Heart left ventricle (tissue), 16 donors: ENCODE measurements around the gene GNB5. TPM values are rescaled to one million over a fixed set of nuclear protein-coding genes. Genes with fewer than 3 reads are reported as not detected.

Source experiments
- ATAC-seq, 4 donors: fragments of 200-7000 bp; cut with Tn5 transposase; one replicate each; pipeline ENCODE4 v1.9.1; 2020 to 2022; ENCODE audit warnings: moderate library complexity in 4 of 4, mild to moderate bottlenecking in 3 of 4, moderate number of reproducible peaks in 1 of 4
- DNase-seq, 5 donors: peaks; one replicate each; pipeline ENCODE4 v3.0.0-alpha.2; 2020
- H3K27ac ChIP-seq, 12 donors: fragments of 200-600 bp; sonication (generic) in 4 of 12; one replicate each; pipeline versions ENCODE4 v1.5.0 to v1.8.0; 2016 to 2022; ENCODE audit warnings: mild to moderate bottlenecking in 2 of 12
- H3K27me3 ChIP-seq, 9 donors: fragments of 200-600 bp; sonication (generic) in 2 of 9; one replicate each; pipeline versions ENCODE4 v1.5.1 to v1.8.0; 2016 to 2022; ENCODE audit warnings: mild to moderate bottlenecking in 3 of 9
- H3K36me3 ChIP-seq, 9 donors: fragments of 200-600 bp; sonication (generic) in 2 of 9; one replicate each; pipeline versions ENCODE4 v1.5.0 to v1.8.0; 2018 to 2022; ENCODE audit warnings: mild to moderate bottlenecking in 2 of 9
- H3K4me1 ChIP-seq, 12 donors: fragments of 200-600 bp; sonication (generic) in 4 of 12; one replicate each; pipeline versions ENCODE4 v1.5.0 to v1.8.0; 2016 to 2022; ENCODE audit warnings: mild to moderate bottlenecking in 3 of 12
- H3K4me3 ChIP-seq, 12 donors: fragments of 200-600 bp; sonication (generic) in 4 of 12; one replicate each; pipeline versions ENCODE4 v1.5.0 to v1.8.0; 2017 to 2022; ENCODE audit warnings: mild to moderate bottlenecking in 9 of 12, moderate library complexity in 4 of 12
- H3K9me3 ChIP-seq, 12 donors: fragments of 200-600 bp; sonication (generic) in 4 of 12; one replicate each; pipeline versions ENCODE4 v1.5.0 to v1.8.0; 2016 to 2022; ENCODE audit warnings: mild to moderate bottlenecking in 1 of 12
- CTCF ChIP-seq, 12 donors: fragments of 200-600 bp; sonication (generic) in 4 of 12; IDR thresholded peaks; one replicate each; pipeline versions ENCODE4 v1.5.0 to v1.8.0; 2018 to 2022; ENCODE audit warnings: antibody characterized with exemption in 12 of 12, mild to moderate bottlenecking in 5 of 12
- POLR2A ChIP-seq, 2 donors: fragments of 450-650 bp; IDR thresholded peaks; one replicate each; pipeline ENCODE4 v1.6.1; 2017; ENCODE audit warnings: antibody characterized with exemption in 2 of 2, mild to moderate bottlenecking in 2 of 2, moderate library complexity in 2 of 2
- WGBS, 4 donors: extraction: QIAGEN DNeasy Blood & Tissue Kit in 2 of 4; methylation state at CpG; one replicate each; pipeline versions ENCODE4 v1.1.5 to v1.1.7; 2013 to 2018; 5-methylcytosine and 5-hydroxymethylcytosine counted together
- intact Hi-C, 10 donors: fragments of 100-400 bp; cut with DNase I; formaldehyde crosslinking; loops; one replicate each; pipeline versions ENCODE4 v1.11.1 to v1.14.2; 2022
- polyA plus RNA-seq, 2 donors: library from polyadenylated mRNA; stranded (reverse); fragments of 200-250 nt; gene quantifications; one replicate each; pipeline ENCODE4 v1.2.3, GENCODE V29; 2013
- total RNA-seq, 9 donors: library from RNA; depleted of rRNA in 2 of 9; stranded (reverse); fragments of >200 nt in 2 of 9; fragmentation: NEBNext Ultra II Directional in 3 of 9; extraction: Animal tissue kit (Norgen Biotek cat#: 25700) in 3 of 9; gene quantifications; one replicate each; pipeline versions ENCODE4 v1.1.0 to v1.2.4, GENCODE V29; 2016 to 2023
- donor health status: ischemic (EF 13 %, LVEDD 7.1; RV severe dilation, severe dysfunction).
- donor health status: healthy with polysubstance abuse.
- donor health status: DM: no; HTN: yes; CAD: no.
- donor health status: DM: no; HTN: no; CAD: no.
- donor health status: ischemic (EF 25% LVEDD 6.9; RV normal size, moderate dysfunction).
- donor health status: ischemic (EF 25% LVEDD 5.7; RV mildly dilated, moderate dysfunction).
- donor health status: healthy.
- donor health status: DM: yes; HTN: yes; CAD: no.
- donor health status: ischemic (EF 35%, LVEDD 5.7; RV mildly dilated, moderate dysfunction).
- donor health status: nonischemic (EF 11% LVEDD 7.7; RV severe dilation, severe dysfunction).
- donor health status: DM: yes; HTN: yes; CAD: no.
- donor health status: PGD.
- donor health status: ischemic (EF 29% LVEDD 5.4; RV normal size, mild dysfunction).
- donor health status: nonischemic (EF 23%, LVEDD 6.1; RV moderate dilation, normal function).

The GNB5 gene
- total and polyA plus RNA-seq, 11 donors = 4.2 to 12.4 (median 7.7) TPM

DNA sequence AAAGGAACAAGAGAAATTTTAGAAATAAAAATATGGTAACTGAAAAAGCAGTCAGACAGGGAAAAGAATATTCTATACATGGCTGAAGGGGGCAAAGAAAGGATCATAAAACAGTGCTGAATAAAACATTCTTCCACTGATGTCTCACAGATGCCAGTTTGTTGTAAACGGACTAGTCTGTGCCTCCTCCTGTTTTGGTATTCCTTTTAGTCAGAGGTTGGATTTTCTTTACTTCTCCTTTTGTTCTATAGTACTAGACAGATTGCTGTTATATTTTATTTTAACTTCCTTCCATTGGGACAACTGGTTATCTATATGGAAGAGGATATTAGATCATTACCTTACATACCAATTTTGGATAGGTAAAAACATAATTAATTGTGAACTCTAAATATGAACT, 16.0 kb upstream of the GNB5 start:
- Histone ChIP-seq H3K27me3 (no peaks in the 10 kb centered on the region), H3K4me1 (peaks cover 0 to 5% (median 0%) of the 10 kb centered on the region in 12 donors), H3K27ac (no peak overlapping the region), H3K36me3 (peaks cover 0 to 13% (median 0%) of the 10 kb centered on the region in 9 donors), H3K9me3 (no peaks in the 10 kb centered on the region), H3K4me3 (no peak overlapping the region)
- ATAC-seq (no peak), DNase-seq (no peak)
- WGBS, 4 donors = 71 to 83% (median 75%) methylated on average over 1 of the region's 1 CpG
- TF ChIP-seq POLR2A (IDR thresholded peaks at IDR 0.05) = no peak
- TF ChIP-seq CTCF (IDR thresholded peaks at IDR 0.05) = no peak
- intact Hi-C loops = no loop called here

GRCh38 chr15:52206446-52206845, 15.3 kb upstream of the GNB5 start:
- Histone ChIP-seq H3K9me3 (no peaks in the 10 kb centered on the region), H3K36me3 (peaks cover 0 to 13% (median 0%) of the 10 kb centered on the region in 9 donors), H3K4me1 (peaks cover 0 to 5% (median 0%) of the 10 kb centered on the region in 12 donors), H3K4me3 (no peak overlapping the region), H3K27ac (no peak overlapping the region), H3K27me3 (no peaks in the 10 kb centered on the region)
- no peak for TF ChIP-seq CTCF (IDR thresholded peaks at IDR 0.05)
- DNase-seq = no peak
- intact Hi-C loops = no loop called here
- 55 to 76% (median 65%) methylated on average over 2 of the region's 2 CpGs for WGBS, 4 donors
- peak in 1 of 4 donors; percentile 34 for ATAC-seq

- ATAC-seq = no peak
- peaks cover 0 to 5% (median 0%) of the 10 kb centered on the region in 12 donors for H3K4me1 ChIP-seq
- no peak overlapping the region for H3K27ac ChIP-seq
- DNase-seq = no peak
- H3K27me3 ChIP-seq = no peaks in the 10 kb centered on the region
- 94 to 98% (median 96%) methylated on average over 11 to 20 of the region's 20 CpGs for WGBS, 4 donors
- no peaks in the 10 kb centered on the region for H3K9me3 ChIP-seq
- no peak overlapping the region for H3K4me3 ChIP-seq
- intact Hi-C loops = no loop called here
- peaks cover 0 to 13% (median 0%) of the 10 kb centered on the region in 9 donors for H3K36me3 ChIP-seq
- TF ChIP-seq POLR2A (IDR thresholded peaks at IDR 0.05) (no peak), CTCF (IDR thresholded peaks at IDR 0.05) (no peak)
Measured at GRCh38 chr15:52204657-52205056, 13.5 kb upstream of the GNB5 start.

- intact Hi-C loops = no loop called here
- H3K36me3 ChIP-seq = peaks cover 0 to 8% (median 0%) of the 10 kb centered on the region in 9 donors
- H3K27me3 ChIP-seq = no peaks in the 10 kb centered on the region
- 68 to 76% (median 73%) methylated on average over 1 of the region's 1 CpG for WGBS, 4 donors
- DNase-seq (no peak), ATAC-seq (no peak)
- no peak overlapping the region for H3K27ac ChIP-seq
- no peak overlapping the region for H3K4me3 ChIP-seq
- no peaks in the 10 kb centered on the region for H3K4me1 ChIP-seq
- H3K9me3 ChIP-seq = no peaks in the 10 kb centered on the region
- TF ChIP-seq POLR2A (IDR thresholded peaks at IDR 0.05) (no peak), CTCF (IDR thresholded peaks at IDR 0.05) (no peak)
Measured at GRCh38 chr15:52200831-52201365, 9.7 kb upstream of the GNB5 start.
